Neuron (in vitro differentiated cells): Measurements from ENCODE around the gene CLSTN3.

Source experiments
- H2AFZ ChIP-seq: one replicate; pipeline ENCODE4 v1.6.1; 2013; ENCODE audit warnings: low read depth, mild to moderate bottlenecking, inconsistent platforms, low read length, moderate library complexity
- H3K27me3 ChIP-seq: one replicate; pipeline ENCODE4 v1.6.1; 2013; ENCODE audit warnings: low read length; ENCODE audit not compliant: insufficient read depth
- H3K36me3 ChIP-seq: one replicate; pipeline ENCODE4 v1.6.1; 2013; ENCODE audit warnings: low read length; ENCODE audit not compliant: insufficient read depth
- H3K4me1 ChIP-seq: one replicate; pipeline ENCODE4 v1.6.1; 2013; ENCODE audit warnings: low read length; ENCODE audit not compliant: insufficient read depth
- H3K4me3 ChIP-seq: 2 replicates; pipeline ENCODE4 v1.5.1; 2013; ENCODE audit warnings: mild to moderate bottlenecking, low read length, moderate library complexity
- H3K9me3 ChIP-seq: one replicate; pipeline ENCODE4 v1.6.1; 2013; ENCODE audit warnings: low read length

The CLSTN3 gene

DNA sequence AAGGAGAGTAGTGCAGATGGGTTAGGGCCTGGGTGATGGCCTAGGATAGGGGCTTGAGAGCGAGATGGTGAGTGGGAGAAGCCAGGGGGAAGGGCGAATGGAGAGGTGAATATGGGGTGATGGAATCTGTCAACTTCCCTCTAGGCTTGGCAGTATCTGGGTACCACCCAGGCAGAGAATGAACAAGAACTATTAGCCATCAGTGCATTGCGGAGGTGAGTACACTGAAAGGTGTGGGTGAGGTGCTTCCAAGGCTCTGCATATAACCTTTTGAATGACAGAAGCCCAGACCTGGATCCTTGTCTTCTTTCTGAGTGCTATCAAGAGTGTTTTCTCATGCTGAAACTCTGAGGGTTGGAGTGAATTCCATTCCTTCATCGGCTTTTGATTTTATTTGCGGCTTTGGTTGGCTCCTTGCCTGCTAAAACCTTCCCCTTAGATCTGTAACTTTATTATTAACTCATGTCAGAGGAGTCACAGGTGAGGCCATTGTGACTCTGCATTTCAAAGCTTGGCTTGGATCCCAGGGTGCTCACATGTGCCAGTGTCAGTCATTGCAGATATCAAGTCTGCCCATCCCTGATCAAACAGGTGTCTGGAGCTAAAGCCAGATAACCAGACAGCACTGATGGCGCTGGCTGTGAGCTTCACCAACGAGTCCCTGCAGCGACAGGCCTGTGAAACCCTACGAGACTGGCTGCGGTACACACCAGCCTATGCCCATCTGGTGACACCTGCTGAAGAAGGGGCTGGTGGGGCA, 77.9 kb downstream of the CLSTN3 start:
- H3K36me3 ChIP-seq = peaks cover 68% of the 10 kb centered on the region
- no peak overlapping the region for H3K4me3 ChIP-seq
- H2AFZ ChIP-seq = no peak overlapping the region
- H3K9me3 ChIP-seq = peaks cover 3% of the 10 kb centered on the region
- H3K4me1 ChIP-seq = no peaks in the 10 kb centered on the region
- H3K27me3 ChIP-seq = no peaks in the 10 kb centered on the region
